HG02885 (cell line): Measurements from ENCODE around the gene PCDHA7.
"Not testable (repeated sequence)": the region's sequence is repeated elsewhere in the genome, so short reads cannot be mapped to it uniquely, and the experiment has no call there.

Source experiments
- ATAC-seq: cut with Tn5 transposase; IDR thresholded peaks from one replicate; pipeline ENCODE4 v1.9.1; 2021; ENCODE audit warnings: mild to moderate bottlenecking; ENCODE audit not compliant: unreplicated experiment, poor library complexity

The PCDHA7 gene

DNA sequence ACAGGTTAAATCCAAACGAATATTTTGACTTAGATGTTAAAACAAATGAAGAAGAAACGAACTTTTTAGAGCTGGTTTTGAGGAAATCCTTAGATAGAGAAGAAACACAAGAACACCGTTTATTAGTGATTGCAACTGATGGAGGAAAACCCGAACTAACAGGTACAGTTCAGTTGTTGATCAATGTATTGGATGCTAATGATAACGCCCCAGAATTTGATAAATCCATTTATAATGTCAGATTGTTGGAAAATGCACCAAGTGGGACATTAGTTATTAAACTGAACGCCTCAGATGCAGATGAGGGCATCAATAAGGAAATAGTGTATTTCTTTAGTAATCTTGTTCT is 11.8 kb upstream of the PCDHA7 start:
- ATAC-seq = no peak

DNA sequence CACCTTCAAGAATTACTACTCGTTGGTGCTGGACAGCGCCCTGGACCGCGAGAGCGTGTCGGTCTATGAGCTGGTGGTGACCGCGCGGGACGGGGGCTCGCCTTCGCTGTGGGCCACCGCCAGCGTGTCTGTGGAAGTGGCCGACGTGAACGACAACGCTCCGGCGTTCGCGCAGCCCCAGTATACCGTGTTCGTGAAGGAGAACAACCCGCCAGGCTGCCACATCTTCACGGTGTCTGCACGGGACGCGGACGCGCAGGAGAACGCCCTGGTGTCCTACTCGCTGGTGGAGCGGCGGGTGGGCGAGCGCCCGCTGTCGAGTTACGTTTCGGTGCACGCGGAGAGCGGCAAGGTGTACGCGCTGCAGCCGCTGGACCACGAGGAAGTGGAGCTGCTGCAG is 11.1 kb upstream of the PCDHA7 start:
- not testable (repeated sequence) for ATAC-seq

DNA sequence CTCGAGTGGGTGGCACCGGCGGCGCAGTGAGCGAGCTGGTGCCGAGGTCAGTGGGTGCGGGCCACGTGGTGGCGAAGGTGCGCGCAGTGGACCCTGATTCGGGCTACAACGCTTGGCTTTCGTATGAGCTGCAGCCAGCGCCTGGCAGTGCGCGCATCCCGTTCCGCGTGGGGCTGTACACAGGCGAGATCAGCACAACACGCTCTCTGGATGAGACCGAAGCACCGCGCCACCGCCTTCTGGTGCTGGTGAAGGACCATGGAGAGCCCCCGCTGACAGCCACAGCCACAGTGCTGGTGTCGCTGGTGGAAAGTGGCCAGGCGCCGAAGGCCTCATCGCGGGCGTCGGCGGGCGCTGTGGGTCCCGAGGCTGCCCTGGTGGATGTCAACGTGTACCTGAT is 10.6 kb upstream of the PCDHA7 start:
- no peak for ATAC-seq

DNA sequence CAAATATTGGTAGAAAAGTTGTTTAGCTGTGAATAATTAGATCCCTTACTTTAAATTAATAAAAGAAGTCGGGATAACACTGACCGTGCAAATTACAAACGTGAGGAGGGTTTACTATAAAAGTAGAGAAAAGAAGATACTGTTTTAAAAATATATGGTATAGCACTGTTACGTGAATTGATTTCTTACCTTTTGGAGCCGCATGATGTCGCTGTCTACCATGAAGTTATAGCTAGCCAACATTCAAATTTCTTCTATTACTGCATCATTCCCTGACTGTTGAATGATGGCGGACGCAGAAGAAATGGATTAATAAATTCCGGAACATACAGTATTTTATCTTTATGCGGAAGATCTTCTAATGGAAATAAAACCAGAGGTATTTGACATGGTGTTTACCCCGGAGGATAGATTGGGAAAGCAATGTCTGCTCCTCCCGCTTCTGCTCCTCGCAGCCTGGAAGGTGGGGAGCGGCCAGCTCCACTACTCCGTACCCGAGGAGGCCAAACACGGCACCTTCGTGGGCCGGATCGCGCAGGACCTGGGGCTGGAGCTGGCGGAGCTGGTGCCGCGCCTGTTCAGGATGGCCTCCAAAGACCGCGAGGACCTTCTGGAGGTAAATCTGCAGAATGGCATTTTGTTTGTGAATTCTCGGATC is 6.2 kb upstream of the PCDHA7 start, which contains the start of gene PCDHA6:
PCDHA6 (plus strand) TSS at position 257 of the 658 bp plus-strand sequence; CDS start at position 389, 132 bp downstream.
- no peak for ATAC-seq

DNA sequence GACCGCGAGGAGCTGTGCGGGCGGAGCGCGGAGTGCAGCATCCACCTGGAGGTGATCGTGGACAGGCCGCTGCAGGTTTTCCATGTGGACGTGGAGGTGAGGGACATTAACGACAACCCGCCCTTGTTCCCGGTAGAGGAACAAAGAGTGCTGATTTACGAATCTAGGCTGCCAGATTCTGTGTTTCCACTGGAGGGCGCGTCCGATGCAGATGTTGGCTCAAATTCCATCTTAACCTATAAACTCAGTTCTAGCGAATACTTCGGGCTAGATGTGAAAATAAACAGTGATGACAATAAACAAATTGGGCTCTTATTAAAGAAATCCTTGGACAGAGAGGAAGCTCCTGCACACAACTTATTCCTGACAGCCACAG is 5.7 kb upstream of the PCDHA7 start:
- ATAC-seq = no peak

DNA sequence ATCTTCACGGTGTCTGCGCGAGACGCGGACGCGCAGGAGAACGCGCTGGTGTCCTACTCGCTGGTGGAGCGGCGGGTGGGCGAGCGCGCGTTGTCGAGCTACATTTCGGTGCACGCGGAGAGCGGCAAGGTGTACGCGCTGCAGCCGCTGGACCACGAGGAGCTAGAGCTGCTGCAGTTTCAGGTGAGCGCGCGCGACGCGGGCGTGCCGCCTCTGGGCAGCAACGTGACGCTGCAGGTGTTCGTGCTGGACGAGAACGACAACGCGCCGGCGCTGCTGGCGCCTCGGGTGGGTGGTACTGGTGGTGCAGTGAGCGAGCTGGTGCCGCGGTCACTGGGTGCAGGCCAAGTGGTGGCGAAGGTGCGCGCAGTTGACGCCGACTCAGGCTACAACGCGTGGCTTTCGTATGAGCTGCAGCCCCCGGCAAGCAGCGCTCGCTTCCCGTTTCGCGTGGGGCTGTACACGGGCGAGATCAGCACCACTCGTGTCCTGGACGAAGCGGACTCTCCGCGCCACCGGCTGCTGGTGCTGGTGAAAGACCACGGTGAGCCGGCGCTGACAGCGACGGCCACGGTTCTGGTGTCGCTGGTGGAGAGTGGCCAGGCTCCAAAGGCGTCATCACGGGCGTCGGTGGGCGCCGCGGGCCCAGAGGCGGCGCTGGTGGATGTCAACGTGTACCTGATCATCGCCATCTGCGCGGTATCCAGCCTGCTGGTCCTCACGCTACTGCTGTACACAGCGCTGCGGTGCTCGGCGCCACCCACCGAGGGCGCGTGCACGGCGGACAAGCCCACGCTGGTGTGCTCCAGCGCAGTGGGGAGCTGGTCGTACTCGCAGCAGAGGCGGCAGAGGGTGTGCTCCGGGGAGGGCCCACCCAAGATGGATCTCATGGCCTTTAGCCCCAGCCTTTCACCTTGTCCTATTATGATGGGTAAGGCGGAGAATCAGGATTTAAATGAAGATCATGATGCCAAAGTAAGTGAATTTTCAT is 4.3 kb upstream of the PCDHA7 start:
- not testable (repeated sequence) for ATAC-seq

DNA sequence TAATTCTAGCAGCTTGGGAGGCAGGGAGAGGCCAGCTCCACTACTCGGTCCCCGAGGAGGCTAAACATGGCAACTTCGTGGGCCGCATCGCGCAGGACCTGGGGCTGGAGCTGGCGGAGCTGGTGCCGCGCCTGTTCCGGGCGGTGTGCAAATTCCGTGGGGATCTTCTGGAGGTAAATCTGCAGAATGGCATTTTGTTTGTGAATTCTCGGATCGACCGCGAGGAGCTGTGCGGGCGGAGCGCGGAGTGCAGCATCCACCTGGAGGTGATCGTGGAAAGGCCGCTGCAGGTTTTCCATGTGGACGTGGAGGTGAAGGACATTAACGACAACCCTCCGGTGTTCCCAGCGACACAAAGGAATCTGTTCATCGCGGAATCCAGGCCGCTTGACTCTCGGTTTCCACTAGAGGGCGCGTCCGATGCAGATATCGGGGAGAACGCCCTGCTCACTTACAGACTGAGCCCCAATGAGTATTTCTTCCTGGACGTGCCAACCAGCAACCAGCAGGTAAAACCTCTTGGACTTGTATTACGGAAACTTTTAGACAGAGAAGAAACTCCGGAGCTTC is 455 bp downstream of the PCDHA7 start:
- not testable (repeated sequence) for ATAC-seq

DNA sequence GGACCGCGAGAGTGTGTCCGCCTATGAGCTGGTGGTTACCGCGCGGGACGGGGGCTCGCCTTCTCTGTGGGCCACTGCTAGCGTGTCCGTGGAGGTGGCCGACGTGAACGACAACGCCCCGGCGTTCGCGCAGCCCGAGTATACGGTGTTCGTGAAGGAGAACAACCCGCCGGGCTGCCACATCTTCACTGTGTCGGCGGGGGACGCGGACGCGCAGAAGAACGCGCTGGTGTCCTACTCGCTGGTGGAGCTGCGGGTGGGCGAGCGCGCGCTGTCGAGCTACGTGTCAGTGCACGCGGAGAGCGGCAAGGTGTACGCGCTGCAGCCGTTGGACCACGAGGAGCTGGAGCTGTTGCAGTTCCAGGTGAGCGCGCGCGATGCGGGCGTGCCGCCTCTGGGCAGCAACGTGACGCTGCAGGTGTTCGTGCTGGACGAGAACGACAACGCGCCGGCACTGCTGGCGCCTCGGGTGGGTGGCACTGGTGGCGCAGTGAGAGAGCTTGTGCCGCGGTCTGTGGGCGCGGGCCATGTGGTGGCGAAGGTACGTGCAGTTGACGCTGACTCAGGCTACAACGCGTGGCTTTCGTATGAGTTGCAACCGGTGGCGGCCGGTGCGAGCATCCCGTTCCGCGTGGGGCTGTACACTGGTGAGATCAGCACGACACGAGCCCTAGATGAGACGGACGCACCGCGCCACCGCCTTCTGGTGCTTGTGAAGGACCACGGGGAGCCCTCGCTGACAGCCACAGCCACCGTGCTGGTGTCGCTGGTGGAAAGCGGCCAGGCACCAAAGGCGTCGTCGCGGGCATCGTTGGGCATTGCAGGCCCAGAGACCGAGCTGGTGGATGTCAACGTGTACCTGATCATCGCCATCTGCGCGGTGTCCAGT is 1.8 kb downstream of the PCDHA7 start:
- ATAC-seq = no peak

DNA sequence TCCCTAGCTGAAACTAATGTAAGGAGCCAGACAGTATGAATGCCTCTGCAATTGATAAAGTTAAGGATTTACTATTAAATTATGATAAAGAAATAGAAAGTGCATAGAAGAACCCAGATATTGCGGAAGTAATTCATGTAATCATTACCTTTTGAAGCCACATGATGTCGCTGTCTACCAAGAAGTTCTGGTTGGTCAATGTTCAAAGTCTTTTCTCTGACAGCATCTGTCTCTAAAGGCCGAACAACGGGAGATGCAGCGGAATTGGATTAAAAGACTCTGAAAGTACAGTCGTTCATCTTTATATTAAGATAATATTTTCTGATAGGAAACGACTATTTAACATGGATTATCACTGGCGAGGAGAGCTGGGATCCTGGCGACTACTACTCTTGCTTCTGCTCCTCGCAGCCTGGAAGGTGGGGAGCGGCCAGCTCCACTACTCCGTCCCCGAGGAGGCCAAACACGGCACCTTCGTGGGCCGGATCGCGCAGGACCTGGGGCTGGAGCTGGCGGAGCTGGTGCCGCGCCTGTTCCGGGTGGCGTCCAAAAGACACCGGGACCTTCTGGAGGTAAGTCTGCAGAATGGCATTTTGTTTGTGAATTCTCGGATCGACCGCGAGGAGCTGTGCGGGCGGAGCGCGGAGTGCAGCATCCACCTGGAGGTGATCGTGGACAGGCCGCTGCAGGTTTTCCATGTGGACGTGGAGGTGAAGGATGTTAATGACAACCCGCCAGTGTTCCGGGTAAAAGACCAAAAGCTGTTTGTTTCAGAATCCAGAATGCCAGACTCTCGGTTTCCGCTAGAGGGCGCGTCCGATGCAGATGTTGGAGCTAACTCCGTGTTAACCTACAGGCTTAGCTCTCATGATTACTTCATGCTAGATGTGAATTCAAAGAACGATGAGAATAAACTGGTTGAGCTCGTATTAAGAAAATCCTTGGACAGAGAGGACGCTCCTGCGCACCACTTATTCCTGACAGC is 7.2 kb downstream of the PCDHA7 start, which contains the start of gene PCDHA8:
PCDHA8 (plus strand) TSS at position 210 of the 985 bp plus-strand sequence; CDS start at position 345, 135 bp downstream.
- ATAC-seq = no peak

DNA sequence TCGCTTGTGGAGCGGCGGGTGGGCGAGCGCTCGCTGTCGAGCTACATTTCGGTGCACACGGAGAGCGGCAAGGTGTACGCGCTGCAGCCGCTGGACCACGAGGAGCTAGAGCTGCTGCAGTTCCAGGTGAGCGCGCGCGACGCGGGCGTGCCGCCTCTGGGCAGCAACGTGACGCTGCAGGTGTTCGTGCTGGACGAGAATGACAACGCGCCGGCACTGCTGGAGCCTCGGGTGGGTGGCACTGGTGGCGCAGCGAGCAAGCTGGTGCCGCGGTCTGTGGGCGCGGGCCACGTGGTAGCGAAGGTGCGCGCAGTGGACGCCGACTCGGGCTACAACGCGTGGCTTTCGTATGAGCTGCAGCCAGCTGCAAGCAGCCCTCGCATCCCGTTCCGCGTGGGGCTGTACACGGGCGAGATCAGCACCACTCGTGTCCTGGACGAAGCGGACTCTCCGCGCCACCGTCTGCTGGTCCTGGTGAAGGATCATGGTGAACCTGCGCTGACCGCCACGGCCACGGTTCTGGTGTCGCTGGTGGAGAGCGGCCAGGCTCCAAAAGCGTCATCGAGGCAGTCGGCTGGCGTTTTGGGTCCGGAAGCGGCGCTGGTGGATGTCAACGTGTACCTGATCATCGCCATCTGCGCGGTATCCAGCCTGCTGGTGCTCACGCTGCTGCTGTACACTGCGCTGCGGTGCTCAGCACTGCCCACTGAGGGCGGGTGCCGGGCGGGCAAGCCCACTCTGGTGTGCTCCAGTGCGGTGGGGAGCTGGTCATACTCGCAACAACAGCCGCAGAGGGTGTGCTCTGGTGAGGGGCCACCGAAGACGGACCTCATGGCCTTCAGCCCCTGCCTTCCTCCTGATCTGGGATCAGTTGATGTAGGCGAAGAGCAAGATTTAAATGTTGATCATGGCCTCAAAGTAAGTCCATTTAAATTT is 9.0 kb downstream of the PCDHA7 start:
- no peak for ATAC-seq

DNA sequence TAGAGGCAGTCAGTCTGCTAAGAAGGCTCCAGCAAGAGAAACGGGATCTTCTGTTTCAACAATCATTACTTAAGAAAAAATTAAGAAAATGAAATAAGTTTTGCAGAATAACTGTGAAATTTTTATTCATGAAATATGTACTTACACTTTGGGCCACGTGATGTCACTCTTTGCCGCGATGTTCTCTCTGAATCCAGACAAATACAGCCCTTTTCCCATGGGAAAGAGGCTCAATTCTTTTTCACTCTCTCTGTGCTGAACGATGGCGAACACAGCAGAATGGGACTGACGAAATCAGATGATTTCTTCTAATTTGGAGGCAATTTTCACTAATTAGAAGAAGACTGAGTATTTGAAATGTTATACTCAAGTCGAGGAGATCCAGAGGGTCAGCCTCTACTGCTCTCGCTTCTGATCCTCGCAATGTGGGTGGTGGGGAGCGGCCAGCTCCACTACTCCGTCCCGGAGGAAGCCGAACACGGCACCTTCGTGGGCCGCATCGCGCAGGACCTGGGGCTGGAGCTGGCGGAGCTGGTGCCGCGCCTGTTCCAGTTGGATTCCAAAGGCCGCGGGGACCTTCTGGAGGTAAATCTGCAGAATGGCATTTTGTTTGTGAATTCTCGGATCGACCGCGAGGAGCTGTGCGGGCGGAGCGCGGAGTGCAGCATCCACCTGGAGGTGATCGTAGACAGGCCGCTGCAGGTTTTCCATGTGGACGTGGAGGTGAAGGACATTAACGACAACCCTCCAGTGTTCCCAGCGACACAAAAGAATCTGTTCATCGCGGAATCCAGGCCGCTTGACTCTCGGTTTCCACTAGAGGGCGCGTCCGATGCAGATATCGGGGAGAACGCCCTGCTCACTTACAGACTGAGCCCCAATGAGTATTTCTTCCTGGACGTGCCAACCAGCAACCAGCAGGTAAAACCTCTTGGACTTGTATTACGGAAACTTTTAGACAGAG is 14.4 kb downstream of the PCDHA7 start, which contains the start of gene PCDHA9:
PCDHA9 (plus strand) TSS at position 244 of the 964 bp plus-strand sequence; CDS start at position 358, 114 bp downstream.
- ATAC-seq = not testable (repeated sequence)

DNA sequence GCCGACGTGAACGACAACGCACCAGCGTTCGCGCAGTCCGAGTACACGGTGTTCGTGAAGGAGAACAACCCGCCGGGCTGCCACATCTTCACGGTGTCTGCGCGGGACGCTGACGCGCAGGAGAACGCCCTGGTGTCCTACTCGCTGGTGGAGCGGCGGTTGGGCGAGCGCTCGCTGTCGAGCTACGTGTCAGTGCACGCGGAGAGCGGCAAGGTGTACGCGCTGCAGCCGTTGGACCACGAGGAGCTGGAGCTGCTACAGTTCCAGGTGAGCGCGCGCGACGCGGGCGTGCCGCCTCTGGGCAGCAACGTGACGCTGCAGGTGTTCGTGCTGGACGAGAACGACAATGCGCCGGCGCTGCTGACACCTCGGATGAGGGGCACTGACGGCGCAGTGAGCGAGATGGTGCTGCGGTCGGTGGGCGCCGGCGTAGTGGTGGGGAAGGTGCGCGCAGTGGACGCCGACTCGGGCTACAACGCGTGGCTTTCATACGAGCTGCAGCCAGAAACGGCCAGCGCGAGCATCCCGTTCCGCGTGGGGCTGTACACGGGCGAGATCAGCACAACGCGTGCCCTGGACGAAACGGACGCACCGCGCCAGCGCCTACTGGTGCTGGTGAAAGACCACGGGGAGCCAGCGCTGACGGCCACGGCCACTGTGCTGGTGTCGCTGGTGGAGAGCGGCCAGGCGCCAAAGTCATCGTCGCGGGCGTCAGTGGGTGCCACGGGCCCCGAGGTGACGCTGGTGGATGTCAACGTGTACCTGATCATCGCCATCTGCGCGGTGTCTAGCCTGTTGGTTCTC is 16.0 kb downstream of the PCDHA7 start:
- ATAC-seq = not testable (repeated sequence)

DNA sequence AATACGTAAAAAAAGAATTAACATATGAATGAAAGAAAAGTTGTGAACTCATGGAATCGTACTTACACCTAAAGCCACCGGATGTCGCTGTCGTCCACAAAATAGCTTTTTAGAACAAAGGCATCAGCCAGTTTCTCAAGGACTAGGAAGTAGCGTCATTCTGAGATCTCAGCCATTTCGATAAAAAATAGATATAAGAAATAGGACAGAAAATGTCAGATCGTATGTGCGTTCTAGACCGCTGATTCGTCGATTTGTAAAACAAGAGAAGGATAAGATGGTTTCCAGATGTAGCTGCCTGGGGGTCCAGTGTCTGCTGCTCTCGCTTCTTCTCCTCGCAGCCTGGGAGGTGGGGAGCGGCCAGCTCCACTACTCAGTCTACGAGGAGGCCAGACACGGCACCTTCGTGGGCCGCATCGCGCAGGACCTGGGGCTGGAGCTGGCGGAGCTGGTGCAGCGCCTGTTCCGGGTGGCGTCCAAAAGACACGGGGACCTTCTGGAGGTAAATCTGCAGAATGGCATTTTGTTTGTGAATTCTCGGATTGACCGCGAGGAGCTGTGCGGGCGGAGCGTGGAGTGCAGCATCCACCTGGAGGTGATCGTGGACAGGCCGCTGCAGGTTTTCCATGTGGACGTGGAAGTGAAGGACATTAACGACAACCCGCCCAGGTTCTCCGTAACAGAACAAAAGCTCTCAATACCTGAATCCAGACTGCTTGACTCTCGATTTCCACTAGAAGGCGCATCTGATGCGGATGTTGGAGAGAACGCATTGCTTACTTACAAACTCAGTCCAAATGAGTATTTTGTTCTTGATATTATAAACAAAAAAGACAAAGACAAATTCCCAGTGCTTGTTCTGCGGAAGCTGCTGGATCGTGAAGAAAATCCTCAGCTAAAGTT is 22.0 kb downstream of the PCDHA7 start, which contains the start of gene PCDHA10:
PCDHA10 (plus strand) TSS at position 126 of the 903 bp plus-strand sequence; CDS start at position 278, 152 bp downstream.
- no peak for ATAC-seq

DNA sequence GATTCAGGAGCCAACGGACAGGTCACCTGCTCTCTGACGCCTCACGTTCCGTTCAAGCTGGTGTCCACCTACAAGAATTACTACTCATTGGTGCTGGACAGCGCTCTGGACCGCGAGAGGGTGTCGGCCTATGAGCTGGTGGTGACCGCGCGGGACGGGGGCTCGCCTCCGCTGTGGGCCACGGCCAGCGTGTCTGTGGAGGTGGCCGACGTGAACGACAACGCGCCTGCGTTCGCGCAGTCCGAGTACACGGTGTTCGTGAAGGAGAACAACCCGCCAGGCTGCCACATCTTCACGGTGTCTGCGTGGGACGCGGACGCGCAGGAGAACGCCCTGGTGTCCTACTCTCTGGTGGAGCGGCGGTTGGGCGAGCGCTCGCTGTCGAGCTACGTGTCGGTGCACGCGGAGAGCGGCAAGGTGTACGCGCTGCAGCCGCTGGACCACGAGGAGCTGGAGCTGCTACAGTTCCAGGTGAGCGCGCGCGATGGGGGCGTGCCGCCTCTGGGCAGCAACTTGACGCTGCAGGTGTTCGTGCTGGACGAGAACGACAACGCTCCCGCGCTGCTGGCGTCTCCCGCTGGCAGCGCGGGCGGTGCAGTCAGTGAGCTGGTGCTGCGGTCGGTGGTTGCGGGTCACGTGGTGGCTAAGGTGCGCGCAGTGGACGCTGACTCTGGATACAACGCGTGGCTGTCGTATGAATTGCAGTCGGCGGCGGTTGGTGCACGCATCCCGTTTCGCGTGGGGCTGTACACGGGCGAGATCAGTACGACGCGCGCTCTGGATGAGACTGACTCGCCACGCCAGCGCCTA is 23.3 kb downstream of the PCDHA7 start:
- ATAC-seq = no peak
